GM12892 (cell line): ENCODE data around the gene HPS4.

Experiments
- POLR2A ChIP-seq: IDR thresholded peaks from 2 replicates; pipeline ENCODE4 v1.6.1; 2011; ENCODE audit warnings: low read depth, low read length, control low read depth
- POLR2AphosphoS5 ChIP-seq: IDR thresholded peaks from 2 replicates; pipeline ENCODE4 v1.6.1; 2011; ENCODE audit warnings: low read depth, low read length, control low read depth

- TF ChIP-seq POLR2A (no peak), POLR2AphosphoS5 (no peak)
Observed at GRCh38 chr22:26529345-26529744, 45.8 kb upstream of the HPS4 start.
